HG02840 (cell line): ENCODE measurements around the gene CCSER1.
"Not testable (repeated sequence)": the region's sequence is repeated elsewhere in the genome, so short reads cannot be mapped to it uniquely, and the experiment has no call there.

Source experiments
- ATAC-seq: cut with Tn5 transposase; IDR thresholded peaks from one replicate; pipeline ENCODE4 v1.9.1; 2021; ENCODE audit warnings: mild to moderate bottlenecking, moderate library complexity, moderate number of reproducible peaks; ENCODE audit not compliant: unreplicated experiment, low FRiP score

Gene CCSER1

DNA sequence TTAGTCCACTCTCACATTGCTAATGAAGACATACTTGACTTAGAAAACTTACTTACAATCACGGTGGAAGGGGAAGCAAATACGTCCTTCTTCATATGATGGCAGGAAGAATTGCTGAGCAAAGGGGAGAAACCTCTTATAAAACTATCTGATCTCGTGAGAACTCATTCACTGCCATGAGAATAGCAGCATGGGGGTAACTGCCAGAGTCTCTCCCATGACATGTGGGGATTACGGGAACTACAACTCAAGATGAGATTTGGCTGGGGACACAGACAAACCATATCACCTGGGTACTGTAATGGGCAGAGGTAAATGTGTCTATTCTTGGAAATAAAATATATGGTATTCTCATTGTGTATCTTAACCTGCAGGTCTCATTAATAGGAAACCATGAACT lies 1464.9 kb downstream of the CCSER1 start:
- ATAC-seq = no peak

DNA sequence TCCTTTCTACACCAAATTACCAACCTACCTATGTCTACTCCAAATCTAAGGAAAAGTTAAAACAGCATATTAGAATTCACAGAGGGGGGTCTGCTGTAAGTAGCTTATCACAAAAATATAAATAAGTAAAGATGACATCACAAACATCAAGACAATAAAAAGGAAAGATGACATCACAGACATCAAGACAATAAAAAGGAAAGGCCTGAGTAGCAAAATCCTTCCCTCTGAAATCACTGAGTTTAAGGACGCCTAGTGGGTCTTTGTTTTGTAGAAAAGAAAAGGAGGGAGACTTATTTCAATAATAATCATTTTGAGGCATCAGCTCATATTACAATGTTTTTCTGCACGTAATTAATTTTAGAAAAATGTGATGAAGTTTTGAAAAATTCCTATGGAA lies 1469.5 kb downstream of the CCSER1 start:
- ATAC-seq = no peak

DNA sequence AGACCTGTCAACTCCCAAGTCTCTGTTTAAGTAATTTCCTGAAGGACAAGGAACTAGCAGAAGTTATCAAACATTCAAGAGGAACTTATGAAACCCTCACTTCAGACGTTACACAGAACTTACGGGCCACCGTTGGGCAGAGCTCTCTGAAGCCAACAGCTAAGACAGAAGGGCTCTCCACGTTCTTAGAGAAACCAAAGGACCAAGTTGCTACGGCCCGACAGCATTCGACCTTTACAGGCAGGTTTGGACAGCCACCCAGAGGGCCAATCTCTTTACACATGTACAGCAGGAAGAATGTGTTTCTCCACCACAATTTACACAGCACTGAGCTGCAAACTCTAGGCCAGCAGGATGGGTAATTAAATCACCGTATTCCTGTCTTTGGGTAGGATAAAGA lies 1471.5 kb downstream of the CCSER1 start:
- no peak for ATAC-seq

DNA sequence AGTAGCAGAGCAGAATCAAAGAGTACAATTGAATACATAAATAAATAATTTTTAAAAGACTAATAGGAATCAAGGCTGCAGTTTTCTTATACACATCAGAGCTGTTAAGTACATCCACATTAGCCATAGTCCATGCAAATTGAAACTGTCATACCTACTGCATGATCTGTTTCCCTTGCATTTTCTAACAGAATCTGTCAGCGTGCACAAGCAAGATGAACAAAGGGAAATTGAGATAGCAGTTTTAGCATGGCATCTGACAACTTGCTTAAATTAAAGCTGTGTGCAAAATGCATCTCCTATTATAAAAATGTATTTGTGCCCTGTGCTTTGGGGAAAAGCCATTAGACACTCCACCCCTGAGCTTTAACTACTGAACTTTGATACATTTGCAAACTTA lies 1473.1 kb downstream of the CCSER1 start:
- ATAC-seq = no peak

DNA sequence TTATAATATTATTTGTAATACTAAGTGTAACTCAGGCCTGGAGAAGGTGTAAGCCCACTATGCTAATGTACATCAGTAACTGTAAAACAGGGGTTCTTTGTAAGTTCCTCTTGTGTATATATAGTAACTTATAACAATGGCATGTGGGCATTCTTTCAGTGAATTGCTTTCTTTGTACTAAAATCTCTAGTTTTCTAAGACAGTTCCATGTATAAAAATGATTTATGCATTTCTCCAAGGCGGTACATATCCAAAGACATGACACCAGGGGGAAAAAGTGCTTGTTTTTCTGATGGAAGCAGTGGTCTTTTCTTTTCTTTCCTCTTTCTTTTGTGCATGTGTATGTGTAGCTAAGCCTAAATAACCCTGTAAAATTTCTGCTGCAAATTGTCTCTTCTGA lies 1474.2 kb downstream of the CCSER1 start:
- no peak for ATAC-seq

DNA sequence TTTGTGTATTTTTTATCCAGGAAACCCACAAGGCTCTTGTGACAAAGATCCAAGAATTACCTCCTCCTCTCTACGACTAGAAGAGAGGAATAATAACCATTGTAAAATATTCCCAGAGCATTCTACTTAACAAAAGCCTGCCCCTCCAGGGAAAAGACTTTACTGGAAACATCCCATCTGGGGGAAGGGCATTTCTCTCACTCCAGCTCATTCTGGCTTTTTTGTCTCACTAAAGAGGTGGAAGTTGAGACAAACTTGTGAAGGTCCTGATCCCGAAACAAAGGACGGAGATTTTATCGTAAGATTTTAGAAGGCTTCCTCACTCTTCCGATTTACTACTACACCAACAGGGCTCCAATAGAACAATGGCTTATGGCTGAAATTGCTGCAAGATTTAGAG lies 1484.6 kb downstream of the CCSER1 start:
- no peak for ATAC-seq

DNA sequence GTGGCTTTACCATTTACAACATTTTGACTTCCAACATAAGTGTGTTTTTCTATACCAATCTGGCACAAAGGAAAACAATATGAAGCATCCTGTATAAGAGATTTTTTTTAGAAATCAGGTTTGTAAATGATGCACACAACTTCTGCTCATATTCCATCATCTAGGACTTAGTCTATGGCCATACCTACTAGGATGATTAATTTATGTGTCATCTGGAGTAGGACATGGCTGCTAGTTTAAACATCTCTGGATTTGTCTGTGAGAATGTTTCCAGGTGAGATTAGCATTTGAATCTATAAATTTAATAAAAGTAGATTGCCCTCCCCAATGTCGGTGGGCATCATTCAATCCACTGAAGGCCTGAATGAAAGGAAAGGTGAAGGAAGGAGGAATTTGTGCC lies 1493.8 kb downstream of the CCSER1 start:
- ATAC-seq = no peak

DNA sequence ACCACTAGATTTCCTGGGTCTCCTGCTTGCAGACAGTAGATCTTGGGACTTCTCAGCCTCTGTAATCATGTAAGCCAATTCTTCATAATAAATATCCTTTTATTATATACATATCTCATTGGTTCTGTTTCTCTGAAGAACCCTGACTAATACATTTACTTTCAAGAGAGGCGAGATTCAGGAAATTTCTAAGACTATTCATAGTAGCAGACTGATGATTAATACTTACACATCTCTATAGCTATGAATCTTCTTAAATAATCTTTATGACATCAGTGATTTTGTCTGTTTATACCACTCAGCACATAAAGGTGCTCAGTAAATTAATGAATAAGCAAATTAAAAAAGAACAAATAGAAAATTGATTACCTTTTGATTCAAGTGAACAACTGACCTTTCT lies 1494.3 kb downstream of the CCSER1 start:
- ATAC-seq = no peak

DNA sequence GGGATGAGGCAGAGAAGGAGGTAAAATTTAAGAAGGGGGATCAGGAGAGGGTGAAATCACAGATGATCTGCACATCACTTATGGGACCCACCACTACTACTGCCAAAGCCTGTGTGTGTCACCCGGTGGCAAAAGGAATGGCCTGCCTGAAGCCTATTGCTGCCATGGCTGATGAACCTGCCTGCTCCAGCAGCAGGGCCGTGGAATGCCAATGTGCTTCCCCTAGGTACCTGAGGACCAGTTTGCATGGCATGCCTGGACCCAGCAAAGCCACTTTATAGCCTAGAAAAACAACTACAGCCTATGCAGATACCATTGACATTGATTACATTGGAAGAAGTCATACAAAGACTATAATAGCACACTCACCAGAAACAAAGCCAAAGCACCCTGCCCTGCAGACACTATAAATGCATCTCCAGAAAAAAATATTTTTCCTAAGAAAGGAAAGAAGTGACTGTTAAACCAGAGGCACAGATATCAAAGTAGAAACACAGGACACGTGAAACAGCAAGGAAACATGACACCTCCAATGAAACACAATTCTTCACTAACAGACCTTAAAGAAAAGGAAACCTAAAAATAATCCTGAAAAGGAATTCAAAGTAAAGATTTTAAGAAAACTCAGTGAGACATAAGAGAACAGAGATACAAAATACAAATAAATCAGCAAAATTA lies 1495.9 kb downstream of the CCSER1 start:
- no peak for ATAC-seq

DNA sequence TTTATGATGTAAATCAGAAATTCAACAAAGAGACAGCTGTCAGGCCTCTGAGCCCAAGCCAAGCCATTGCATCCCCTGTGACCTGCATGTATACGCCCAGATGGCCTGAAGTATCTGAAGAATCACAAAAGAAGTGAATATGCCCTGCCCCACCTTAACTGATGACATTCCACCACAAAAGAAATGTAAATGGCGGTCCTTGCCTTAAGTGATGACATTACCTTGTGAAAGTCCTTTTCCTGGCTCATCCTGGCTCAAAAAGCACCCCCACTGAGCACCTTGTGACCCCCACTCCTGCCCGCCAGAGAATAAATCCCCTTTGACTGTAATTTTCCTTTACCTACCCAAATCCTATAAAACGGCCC lies 1496.4 kb downstream of the CCSER1 start:
- not testable (repeated sequence) for ATAC-seq

DNA sequence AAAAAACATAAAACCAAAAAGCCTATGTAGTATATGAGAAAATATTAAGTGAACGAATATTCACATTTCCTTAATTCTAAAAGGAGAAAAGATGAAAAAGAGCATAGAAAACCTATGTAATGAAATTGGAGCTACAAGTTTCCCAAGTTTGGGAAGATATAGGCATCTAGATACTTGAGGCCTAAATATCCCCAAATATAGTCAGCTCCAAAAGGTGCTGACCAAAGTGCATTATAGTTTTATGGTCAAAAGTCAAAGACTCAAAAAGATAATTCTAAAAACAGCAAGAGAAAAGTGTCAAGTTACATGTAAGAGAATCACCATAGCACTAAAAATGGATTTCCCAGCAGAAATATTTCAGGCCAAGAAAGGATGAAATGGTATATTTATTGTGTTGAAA lies 1502.9 kb downstream of the CCSER1 start:
- ATAC-seq = no peak

DNA sequence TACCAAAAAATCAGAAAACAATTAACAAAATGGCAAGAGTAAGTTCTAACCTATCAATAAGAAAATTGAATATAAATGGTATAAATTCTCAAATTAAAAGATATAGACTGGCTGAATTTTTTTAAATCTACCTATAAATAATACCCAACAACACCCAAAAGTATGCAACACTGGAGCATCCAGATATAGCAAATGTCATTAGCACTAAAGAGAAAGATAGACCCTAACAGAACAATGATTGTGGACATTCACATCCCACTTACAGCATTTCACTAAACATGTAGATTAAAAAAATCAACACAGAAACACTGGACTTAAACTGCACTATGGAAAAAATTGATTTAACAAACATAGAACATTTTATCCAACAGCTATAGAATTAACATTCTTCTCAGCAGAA lies 1503.6 kb downstream of the CCSER1 start:
- ATAC-seq = no peak

DNA sequence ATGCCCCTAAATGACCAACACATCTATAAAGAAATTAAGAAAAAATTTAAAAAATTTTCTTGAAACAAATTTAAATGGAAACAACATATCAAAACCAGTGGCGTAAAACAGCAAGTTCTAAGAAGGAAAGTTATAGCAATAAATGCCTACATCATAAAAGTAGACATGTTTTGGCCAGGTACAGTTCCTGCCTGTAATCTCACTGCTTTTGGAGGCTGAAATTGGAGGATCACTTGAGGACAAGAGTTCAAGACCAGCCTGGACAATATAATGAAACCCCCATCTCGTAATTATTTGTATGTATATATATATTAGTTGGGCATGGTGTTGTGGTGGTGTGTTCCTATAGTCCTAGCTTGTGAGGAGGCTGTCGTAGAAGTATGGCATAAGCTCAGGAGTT lies 1504.1 kb downstream of the CCSER1 start:
- no peak for ATAC-seq

DNA sequence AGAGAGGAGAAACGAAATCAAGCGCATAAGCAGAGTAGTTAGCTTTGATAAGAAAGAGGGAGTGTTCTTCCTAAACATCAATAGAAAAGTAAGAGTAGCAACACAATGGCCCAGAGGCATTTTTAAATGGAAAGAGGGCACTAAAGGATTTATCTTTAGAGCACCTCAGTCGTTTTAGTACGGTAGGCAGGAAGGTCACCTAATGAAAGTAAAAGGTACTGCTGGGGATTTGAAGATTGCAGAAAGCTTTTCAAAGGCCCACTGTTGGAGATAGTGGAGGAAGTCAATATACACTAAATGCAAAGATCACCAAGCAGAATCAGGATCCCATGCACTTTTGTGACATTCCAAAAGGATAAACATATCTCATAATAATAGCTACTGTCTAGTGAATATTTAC lies 1508.9 kb downstream of the CCSER1 start:
- ATAC-seq = no peak
